Measurements from ENCODE around the gene RDH13.

DNA sequence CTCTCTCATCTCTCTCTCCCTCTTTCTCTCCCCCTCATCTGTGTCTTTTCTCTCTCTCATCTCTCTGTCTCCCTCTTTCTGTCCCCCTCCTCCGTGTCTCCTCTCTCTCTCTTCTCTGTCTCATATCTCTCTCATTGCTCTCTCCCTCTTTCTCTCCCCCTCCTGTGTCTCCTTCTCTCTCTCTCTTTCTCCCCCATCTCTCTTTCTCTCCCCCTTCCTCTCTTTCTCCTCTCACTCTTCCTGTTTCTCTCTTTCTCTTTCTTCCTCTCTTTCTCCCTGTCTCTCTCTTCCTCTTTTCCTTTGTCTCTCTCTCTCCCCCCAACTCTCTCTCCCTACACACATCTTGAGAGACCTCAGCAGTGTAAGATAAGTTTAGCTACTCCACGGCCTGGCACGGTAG lies 4.9 kb upstream of the RDH13 start:
- TF ChIP-seq, protein P1, sequence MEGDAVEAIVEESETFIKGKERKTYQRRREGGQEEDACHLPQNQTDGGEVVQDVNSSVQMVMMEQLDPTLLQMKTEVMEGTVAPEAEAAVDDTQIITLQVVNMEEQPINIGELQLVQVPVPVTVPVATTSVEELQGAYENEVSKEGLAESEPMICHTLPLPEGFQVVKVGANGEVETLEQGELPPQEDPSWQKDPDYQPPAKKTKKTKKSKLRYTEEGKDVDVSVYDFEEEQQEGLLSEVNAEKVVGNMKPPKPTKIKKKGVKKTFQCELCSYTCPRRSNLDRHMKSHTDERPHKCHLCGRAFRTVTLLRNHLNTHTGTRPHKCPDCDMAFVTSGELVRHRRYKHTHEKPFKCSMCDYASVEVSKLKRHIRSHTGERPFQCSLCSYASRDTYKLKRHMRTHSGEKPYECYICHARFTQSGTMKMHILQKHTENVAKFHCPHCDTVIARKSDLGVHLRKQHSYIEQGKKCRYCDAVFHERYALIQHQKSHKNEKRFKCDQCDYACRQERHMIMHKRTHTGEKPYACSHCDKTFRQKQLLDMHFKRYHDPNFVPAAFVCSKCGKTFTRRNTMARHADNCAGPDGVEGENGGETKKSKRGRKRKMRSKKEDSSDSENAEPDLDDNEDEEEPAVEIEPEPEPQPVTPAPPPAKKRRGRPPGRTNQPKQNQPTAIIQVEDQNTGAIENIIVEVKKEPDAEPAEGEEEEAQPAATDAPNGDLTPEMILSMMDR (IDR thresholded peaks at IDR 0.05): no peak
- no peak for TF ChIP-seq POLR2A (IDR thresholded peaks at IDR 0.05)

Data from lower leg skin (tissue), 3 donors.